Tibial artery (tissue), 4 donors: ENCODE results near the gene ACHE.

Experiments used
- DNase-seq, 2 donors: peaks; one replicate each; pipeline ENCODE4 v3.0.0-alpha.2; 2019
- H3K27ac ChIP-seq, 2 donors: fragments of 200-600 bp; sonication (generic) in 1 of 2; 1 replicate in 1 of 2; 2 replicates in 1 of 2; pipeline ENCODE4 v1.5.1; 2018 to 2019; ENCODE audit warnings: mild to moderate bottlenecking in 1 of 2
- H3K27me3 ChIP-seq, 2 donors: fragments of 200-600 bp; sonication (generic) in 1 of 2; one replicate each; pipeline versions ENCODE4 v1.5.1 to v1.6.0; 2016 to 2019
- H3K36me3 ChIP-seq, 3 donors: fragments of 200-600 bp; sonication (generic) in 2 of 3; one replicate each; pipeline ENCODE4 v1.5.1; 2016 to 2019; ENCODE audit warnings: mild to moderate bottlenecking in 2 of 3
- H3K4me1 ChIP-seq, 4 donors: fragments of 200-600 bp; sonication (generic) in 2 of 4; 1 replicate in 3 of 4; 2 replicates in 1 of 4; pipeline ENCODE4 v1.5.1; 2016 to 2019
- H3K4me3 ChIP-seq, 2 donors: fragments of 200-600 bp; sonication (generic) in 1 of 2; 1 replicate in 1 of 2; 2 replicates in 1 of 2; pipeline ENCODE4 v1.5.1; 2018 to 2019; ENCODE audit warnings: mild to moderate bottlenecking in 2 of 2
- H3K9me3 ChIP-seq, 3 donors: fragments of 200-600 bp; sonication (generic) in 1 of 3; one replicate each; pipeline ENCODE4 v1.5.1; 2016 to 2019
- intact Hi-C: fragments of 100-400 bp; cut with DNase I; formaldehyde crosslinking; loops from one replicate; pipeline ENCODE4 v1.15.0; 2023; ENCODE audit warnings: low total_unique reads
- TF ChIP-seq, protein P1 (sequence below), 2 experiments: fragments of 200-600 bp in 1 of 2; fragments of 450-650 bp in 1 of 2; IDR thresholded peaks; one replicate each; pipeline ENCODE4 v1.5.1; 2017 to 2019; ENCODE audit warnings: antibody characterized with exemption in 2 of 2, mild to moderate bottlenecking in 1 of 2, moderate library complexity in 1 of 2

Gene ACHE

DNA sequence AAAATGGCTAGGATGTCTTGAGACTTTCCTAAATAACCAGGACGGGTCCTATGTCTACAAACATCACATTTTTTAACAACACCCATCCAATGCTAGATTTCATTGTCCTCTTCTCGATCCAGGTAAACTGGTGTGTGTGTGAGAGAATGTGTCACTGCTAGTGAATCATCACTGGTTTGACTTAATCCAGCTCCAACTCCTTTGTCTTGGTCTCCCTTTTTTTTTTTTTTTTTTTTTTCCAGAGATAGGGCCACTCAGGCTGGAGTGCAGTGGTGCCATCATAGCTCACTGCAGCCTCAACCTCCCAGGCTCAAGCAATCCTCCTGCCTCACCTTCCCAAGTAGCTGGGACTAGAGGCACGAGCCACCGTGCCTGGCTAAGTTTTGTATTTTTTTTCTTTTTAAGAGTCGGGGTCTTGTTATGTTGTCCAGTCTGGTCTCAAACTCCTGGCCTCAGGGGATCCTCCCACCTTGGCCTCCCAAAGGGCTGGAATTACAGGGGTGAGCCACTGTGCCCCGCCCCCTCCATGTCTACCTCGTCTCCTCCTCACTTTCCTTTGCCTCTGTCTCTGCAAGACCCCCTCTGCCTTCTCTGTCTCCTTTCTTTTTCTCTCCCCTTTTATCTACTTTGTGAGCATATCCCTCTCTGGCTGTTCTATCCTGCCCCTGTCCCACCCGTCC, 4.0 kb downstream of the ACHE start:
- Histone ChIP-seq H3K9me3 (no peaks in the 10 kb centered on the region), H3K27ac (no peak overlapping the region), H3K4me1 (peaks cover 5 to 56% (median 47%) of the 10 kb centered on the region in 4 donors), H3K27me3 (peaks cover 0 to 37% of the 10 kb centered on the region in 2 donors), H3K4me3 (no peak overlapping the region), H3K36me3 (peaks cover 16 to 23% (median 21%) of the 10 kb centered on the region in 3 donors)
- no peak for DNase-seq
- intact Hi-C loops = loop anchor here (10.0 kb wide), 1 partner anchor 273 kb away; the partner anchor contains the start of gene VGF
- TF ChIP-seq, protein P1, sequence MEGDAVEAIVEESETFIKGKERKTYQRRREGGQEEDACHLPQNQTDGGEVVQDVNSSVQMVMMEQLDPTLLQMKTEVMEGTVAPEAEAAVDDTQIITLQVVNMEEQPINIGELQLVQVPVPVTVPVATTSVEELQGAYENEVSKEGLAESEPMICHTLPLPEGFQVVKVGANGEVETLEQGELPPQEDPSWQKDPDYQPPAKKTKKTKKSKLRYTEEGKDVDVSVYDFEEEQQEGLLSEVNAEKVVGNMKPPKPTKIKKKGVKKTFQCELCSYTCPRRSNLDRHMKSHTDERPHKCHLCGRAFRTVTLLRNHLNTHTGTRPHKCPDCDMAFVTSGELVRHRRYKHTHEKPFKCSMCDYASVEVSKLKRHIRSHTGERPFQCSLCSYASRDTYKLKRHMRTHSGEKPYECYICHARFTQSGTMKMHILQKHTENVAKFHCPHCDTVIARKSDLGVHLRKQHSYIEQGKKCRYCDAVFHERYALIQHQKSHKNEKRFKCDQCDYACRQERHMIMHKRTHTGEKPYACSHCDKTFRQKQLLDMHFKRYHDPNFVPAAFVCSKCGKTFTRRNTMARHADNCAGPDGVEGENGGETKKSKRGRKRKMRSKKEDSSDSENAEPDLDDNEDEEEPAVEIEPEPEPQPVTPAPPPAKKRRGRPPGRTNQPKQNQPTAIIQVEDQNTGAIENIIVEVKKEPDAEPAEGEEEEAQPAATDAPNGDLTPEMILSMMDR (IDR thresholded peaks at IDR 0.05) = no peak

DNA sequence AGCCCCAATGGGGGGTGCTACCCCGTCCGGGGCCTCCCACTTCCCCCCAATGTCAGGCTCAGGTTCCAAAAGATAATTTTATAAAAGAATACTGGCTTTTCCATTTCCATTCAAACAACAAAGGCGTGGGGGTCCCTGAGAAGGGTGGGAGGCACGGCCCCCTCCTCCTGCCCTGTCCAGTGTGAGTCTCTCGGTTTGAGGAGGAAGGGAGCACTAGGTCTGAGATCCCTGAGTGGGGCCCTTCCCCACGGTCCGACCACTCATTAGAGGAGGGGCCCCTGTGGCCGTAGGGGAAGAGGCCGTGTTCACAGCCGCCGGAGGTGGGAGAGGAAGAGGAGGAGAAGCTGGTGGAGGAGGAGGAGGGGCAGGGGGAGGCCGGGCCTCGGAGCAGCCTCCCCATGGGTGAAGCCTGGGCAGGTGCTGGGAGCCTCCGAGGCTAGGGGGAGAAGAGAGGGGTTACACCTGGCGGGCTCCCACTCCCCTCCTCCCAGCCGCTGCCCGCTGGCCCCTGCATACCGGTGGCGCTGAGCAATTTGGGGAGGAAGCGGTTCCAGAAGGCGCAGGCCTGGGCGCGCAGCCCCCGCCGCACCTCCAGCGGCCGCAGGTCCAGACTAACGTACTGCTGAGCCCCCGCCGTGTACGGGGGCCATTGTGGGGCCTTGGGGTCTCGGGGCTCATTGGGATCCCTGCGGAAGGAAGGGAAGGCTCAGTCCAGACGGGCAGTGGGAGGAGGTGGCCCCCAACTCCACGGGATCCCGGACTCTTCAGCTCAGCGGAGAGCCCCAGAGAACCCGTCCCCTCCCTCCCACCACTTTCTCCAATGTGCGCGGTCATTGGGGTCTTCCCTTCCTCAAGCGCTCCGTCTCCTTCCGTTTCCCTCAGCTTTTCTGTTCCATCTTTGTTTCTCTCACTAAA, 4.8 kb downstream of the ACHE start:
- intact Hi-C loops = loop anchor here (10.0 kb wide), 1 partner anchor 274 kb away; the partner anchor contains the start of gene VGF
- Histone ChIP-seq H3K27ac (peak overlapping the region; percentile 85 to 94), H3K9me3 (no peaks in the 10 kb centered on the region), H3K4me1 (peaks cover 5 to 48% (median 39%) of the 10 kb centered on the region in 4 donors), H3K4me3 (peak overlapping the region; percentile 59 to 67), H3K36me3 (peaks cover 24 to 31% (median 29%) of the 10 kb centered on the region in 3 donors), H3K27me3 (peaks cover 0 to 29% of the 10 kb centered on the region in 2 donors)
- TF ChIP-seq, protein P1 (IDR thresholded peaks at IDR 0.05) = no peak
- no peak for DNase-seq

DNA sequence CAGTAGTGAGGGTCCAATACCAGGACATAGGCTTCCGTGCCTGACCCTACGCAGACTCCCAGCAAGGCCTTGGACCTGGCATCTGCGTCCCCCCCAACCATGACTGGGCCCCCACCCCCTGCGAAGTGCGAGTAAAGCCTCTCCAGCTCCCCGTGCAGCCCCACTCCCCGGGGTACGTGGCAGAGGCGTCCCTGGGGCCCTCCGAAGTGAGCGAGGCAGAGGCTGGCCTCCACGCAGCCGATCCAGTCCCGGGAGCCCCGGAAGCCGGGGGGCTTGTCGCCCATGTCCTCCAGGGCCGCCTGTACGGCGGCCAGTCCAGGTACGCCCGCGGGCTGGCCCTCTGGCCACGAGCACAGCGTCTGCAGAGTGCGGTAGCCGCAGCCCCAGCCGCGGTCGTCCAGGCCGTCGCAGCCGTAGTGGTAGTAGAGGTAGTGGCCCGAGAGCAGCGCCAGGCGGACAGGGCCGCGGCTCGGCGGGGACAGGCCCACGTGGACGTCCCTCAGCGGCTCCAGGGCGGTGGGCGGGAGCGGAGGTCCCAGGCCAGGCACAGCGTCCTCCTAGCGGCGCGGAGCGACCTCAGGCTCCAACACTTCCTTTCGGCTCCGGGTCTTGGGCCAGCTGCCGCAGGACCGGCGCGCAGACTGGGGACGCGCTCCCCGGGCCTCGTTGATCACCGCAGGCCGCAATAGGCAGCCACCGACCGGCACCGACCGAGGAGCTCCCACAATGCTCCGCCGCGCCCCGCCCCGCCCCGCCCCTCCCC, 6.5 kb downstream of the ACHE start, which contains the start of gene UFSP1:
UFSP1 (minus strand) TSS at position 728 of the 763 bp plus-strand sequence; CDS start at position 284, 444 bp downstream.
- no peak for DNase-seq
- intact Hi-C loops = no loop called here
- H3K36me3 ChIP-seq = peaks cover 42 to 48% (median 46%) of the 10 kb centered on the region in 3 donors

DNA sequence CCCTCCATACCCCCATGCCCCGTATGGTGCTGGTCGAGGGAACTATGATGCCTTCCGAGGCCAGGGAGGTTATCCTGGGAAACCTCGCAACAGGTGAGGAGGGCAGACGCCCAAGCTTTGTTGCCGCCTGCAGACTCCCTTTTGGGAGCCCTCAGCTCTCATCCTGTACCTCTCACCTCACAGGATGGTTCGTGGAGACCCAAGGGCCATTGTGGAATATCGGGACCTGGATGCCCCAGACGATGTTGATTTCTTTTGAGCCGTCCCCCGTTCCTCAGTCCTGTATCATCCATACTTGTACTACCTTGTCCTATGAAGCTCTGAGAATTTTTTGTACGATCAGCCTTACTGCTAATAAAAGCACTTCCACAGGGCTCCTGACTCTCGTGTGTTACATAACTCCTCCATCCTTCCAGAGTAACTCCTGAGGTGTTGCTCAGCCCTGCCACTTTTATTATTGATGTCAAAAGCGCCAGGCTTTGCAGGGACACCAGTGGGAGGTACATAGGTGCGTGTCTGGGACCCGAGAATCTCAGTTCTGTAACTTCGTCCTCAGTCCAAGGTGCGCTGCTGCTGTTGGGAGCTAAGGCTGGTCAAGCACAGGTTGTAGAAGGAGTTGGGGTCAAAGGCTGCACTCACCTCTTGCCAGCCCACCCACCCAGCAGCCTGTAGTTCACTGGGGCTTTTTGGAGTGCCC, 7.2 kb downstream of the ACHE start:
- TF ChIP-seq, protein P1 (IDR thresholded peaks at IDR 0.05) = no peak
- Histone ChIP-seq H3K27ac (peak overlapping the region; percentile 85 to 94), H3K4me1 (peaks cover 5 to 31% (median 25%) of the 10 kb centered on the region in 4 donors), H3K4me3 (peak overlapping the region; percentile 59 to 67), H3K36me3 (peaks cover 47 to 55% (median 53%) of the 10 kb centered on the region in 3 donors), H3K9me3 (no peaks in the 10 kb centered on the region), H3K27me3 (peaks cover 0 to 4% of the 10 kb centered on the region in 2 donors)
- intact Hi-C loops = no loop called here
- DNase-seq = no peak

More for the DNA sequence above, 6.5 kb downstream of the ACHE start, which contains the start of gene UFSP1:
- Histone ChIP-seq H3K9me3 (no peaks in the 10 kb centered on the region), H3K4me3 (peak within 1 kb of the TSS; percentile 59 to 67), H3K27me3 (peaks cover 0 to 12% of the 10 kb centered on the region in 2 donors), H3K27ac (peak within 1 kb of the TSS; percentile 85 to 94), H3K4me1 (peaks cover 5 to 31% (median 25%) of the 10 kb centered on the region in 4 donors)
- TF ChIP-seq, protein P1 (IDR thresholded peaks at IDR 0.05) = no peak
